ENCODE data around the gene CMAS. TPM values are rescaled to one million over a fixed set of nuclear protein-coding genes. Genes with fewer than 3 reads are reported as not detected.
A peak's percentile ranks its signal among the peaks of the same experiment; 100 is the strongest.

Gene CMAS
- total RNA-seq, 1 experiment from 2014 or later = 36.1 TPM

- Histone ChIP-seq H3K79me2 (ENCODE audit: insufficient read depth, low read length) (no peaks in the 10 kb centered on the region), H3K9ac (ENCODE audit: low read length) (no peak overlapping the region), H3K27me3 (ENCODE audit: insufficient read depth, low read length) (no peaks in the 10 kb centered on the region), H2AFZ (ENCODE audit: low read depth, low read length, poor library complexity, severe bottlenecking) (no peak overlapping the region), H4K20me1 (ENCODE audit: insufficient read depth) (no peaks in the 10 kb centered on the region), H3K9me3 (ENCODE audit: control insufficient read depth in 1 of 2, insufficient read depth in 1 of 2, low read depth in 1 of 2, low read length in 2 of 2) (no peaks in the 10 kb centered on the region), H3K36me3 (ENCODE audit: control insufficient read depth in 1 of 2, insufficient read depth in 2 of 2, low read length in 2 of 2) (no peaks in the 10 kb centered on the region), H3K27ac (ENCODE audit: low read depth, low read length) (no peak overlapping the region), H3K4me1 (ENCODE audit: control insufficient read depth in 1 of 2, insufficient read depth in 2 of 2, low read length in 2 of 2) (no peaks in the 10 kb centered on the region), H3K4me2 (ENCODE audit: low read length) (no peak overlapping the region), H3K9me2 (ENCODE audit: insufficient read depth) (no peaks in the 10 kb centered on the region), H3K4me3 (replicated peaks in 1 of 2; ENCODE audit: low read depth in 1 of 2, low read length in 2 of 2) (no peak overlapping the region)
- RAD21 ChIA-PET (ENCODE audit: low non-redundant PET in 1 of 2, low total read pairs in 2 of 2, uncharacterized antibody in 2 of 2, unreplicated experiment in 2 of 2) = no interaction called here
- ATAC-seq (peak; percentile 44; the same call in 1 of the 2 replicates), DNase-seq (ENCODE audit: low read depth, low spot score) (peak; percentile 12)
- CTCF ChIA-PET = interaction anchor here (0.6 to 1.7 kb wide), 14 partner anchors 23 to 587 kb away, joined by 3 to 12 read pairs (median 6); no protein-coding TSS in a partner anchor
- intact Hi-C loops (cut with micrococcal nuclease) = loop anchor here (1.0 to 10.0 kb wide), 3 partner anchors 360 to 582 kb away; no protein-coding TSS in a partner anchor
- POLR2A ChIA-PET = no interaction called here
- no peak for TF ChIP-seq EGR1 (IDR thresholded peaks at IDR 0.05; ENCODE audit: low read depth)
- TF ChIP-seq REST (IDR thresholded peaks at IDR 0.05; ENCODE audit: low read depth) = no peak
- TF ChIP-seq CTCF (IDR thresholded peaks at IDR 0.05 in 2 of 3, conservative IDR thresholded peaks at IDR 0.05 in 1 of 3; ENCODE audit: borderline replicate concordance in 1 of 3, insufficient read depth in 1 of 3, low read depth in 2 of 3, low read length in 2 of 3) = peak; percentile 13 to 59 (median 42); a peak in 4 of 6 replicates
- TF ChIP-seq RAD21 (IDR thresholded peaks at IDR 0.05; ENCODE audit: low read depth) = peak; percentile 72
- BruUV-seq (replicated peaks) = no TSS peak
Measured at GRCh38 chr12:22083167-22083566, 37.1 kb downstream of the CMAS start.

Data from HCT116 (cell line).